ENCODE data around the gene FARS2. TPM values are rescaled to one million over a fixed set of nuclear protein-coding genes. Genes with fewer than 3 reads are reported as not detected.

FARS2 gene
- polyA plus RNA-seq, 3 donors = 12.2 to 21.6 (median 17.7) TPM

DNA sequence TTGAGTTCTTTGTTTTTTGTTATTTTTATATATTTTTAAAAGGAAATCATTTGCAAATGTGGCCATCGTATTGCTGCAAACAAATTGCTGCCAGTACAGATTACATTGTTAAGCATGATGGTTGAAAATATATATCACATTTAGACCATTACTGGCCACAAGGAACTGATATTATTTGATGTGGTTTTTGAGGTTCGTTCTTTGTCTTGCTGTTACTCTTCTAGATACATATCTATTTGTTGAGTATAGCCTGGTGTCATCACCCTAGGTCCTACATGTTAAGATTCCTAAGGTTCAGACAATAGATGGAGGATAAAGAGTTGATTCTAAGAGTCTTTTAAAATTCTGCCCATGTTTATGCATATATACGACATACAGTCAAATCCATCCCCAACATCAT, 306.0 kb downstream of the FARS2 start:
- H3K4me1 Mint-ChIP-seq = no peaks in the 10 kb centered on the region
- peaks cover 0 to 11% of the 10 kb centered on the region in 2 donors for H3K9me3 ChIP-seq (replicated peaks in 1 of 2; ENCODE audit: control insufficient read depth in 1 of 2, insufficient read depth in 1 of 2, low read length in 2 of 2)
- H3K9me3 Mint-ChIP-seq = peaks cover 0 to 9% (median 5%) of the 10 kb centered on the region in 7 donors
- H3K79me2 ChIP-seq (ENCODE audit: insufficient read depth, low read length) = no peaks in the 10 kb centered on the region
- no peaks in the 10 kb centered on the region for H4K20me1 ChIP-seq (ENCODE audit: insufficient read depth, low read length)
- H3K36me3 Mint-ChIP-seq = peaks cover 0 to 3% of the 10 kb centered on the region in 2 donors
- H3K27ac Mint-ChIP-seq = no peak overlapping the region
- no peak overlapping the region for H2AFZ ChIP-seq (ENCODE audit: insufficient read depth, low read depth, low read length, poor library complexity, severe bottlenecking)
- no peak for DNase-seq
- TF ChIP-seq, protein P1, sequence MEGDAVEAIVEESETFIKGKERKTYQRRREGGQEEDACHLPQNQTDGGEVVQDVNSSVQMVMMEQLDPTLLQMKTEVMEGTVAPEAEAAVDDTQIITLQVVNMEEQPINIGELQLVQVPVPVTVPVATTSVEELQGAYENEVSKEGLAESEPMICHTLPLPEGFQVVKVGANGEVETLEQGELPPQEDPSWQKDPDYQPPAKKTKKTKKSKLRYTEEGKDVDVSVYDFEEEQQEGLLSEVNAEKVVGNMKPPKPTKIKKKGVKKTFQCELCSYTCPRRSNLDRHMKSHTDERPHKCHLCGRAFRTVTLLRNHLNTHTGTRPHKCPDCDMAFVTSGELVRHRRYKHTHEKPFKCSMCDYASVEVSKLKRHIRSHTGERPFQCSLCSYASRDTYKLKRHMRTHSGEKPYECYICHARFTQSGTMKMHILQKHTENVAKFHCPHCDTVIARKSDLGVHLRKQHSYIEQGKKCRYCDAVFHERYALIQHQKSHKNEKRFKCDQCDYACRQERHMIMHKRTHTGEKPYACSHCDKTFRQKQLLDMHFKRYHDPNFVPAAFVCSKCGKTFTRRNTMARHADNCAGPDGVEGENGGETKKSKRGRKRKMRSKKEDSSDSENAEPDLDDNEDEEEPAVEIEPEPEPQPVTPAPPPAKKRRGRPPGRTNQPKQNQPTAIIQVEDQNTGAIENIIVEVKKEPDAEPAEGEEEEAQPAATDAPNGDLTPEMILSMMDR (IDR thresholded peaks at IDR 0.05) = no peak
- H3K4me1 ChIP-seq (ENCODE audit: control insufficient read depth in 1 of 2, insufficient read depth in 2 of 2, low read length in 2 of 2) = no peaks in the 10 kb centered on the region
- H3K27me3 ChIP-seq (ENCODE audit: control insufficient read depth in 2 of 2, insufficient read depth in 2 of 2, low read length in 2 of 2) = no peaks in the 10 kb centered on the region
- H3K27ac ChIP-seq (ENCODE audit: low read depth in 1 of 2, low read length in 2 of 2) = no peak overlapping the region
- no peak overlapping the region for H3K4me2 ChIP-seq (replicated peaks; ENCODE audit: extremely low read depth, low read length, poor library complexity, severe bottlenecking)
- H3K27me3 Mint-ChIP-seq (ENCODE audit: low read depth in 3 of 3) = peaks cover 0 to 3% (median 0%) of the 10 kb centered on the region in 3 donors
- no peak overlapping the region for H3K4me3 ChIP-seq (replicated peaks in 1 of 3; ENCODE audit: low read depth in 2 of 3, low read length in 3 of 3)
- no peak overlapping the region for H3K9ac ChIP-seq (ENCODE audit: insufficient read depth, low read length, poor library complexity, severe bottlenecking)
- no peaks in the 10 kb centered on the region for H3K36me3 ChIP-seq (replicated peaks in 1 of 2; ENCODE audit: control insufficient read depth in 1 of 2, insufficient read depth in 2 of 2, low read length in 2 of 2)
- no peak overlapping the region for H3K4me3 Mint-ChIP-seq
- intact Hi-C loops (cut with micrococcal nuclease) = no loop called here
- WGBS (ENCODE audit: insufficient coverage) = no CpG with 5 or more reads among the region's 3 CpGs

DNA sequence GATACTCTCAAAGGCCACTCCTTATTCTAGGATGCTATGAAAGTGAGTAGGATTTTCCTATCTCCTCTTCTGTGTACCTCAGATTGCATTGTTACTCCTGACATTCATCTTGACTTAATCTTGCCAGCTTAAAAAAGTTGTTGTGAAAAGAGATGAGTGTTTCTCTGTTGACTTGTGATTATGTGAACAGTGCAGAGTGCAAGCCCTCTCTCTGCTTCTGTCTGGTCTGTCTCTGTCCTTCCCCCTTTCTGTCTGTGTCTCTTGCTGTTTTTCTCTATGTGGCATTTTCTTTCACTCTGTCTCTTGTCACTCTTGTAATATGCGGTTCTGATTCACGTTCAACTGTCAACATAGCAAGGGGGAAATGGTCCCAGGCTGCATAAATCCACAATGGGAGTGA, 306.6 kb downstream of the FARS2 start:
- peaks cover 0 to 3% (median 2%) of the 10 kb centered on the region in 3 donors for H3K27me3 Mint-ChIP-seq (ENCODE audit: low read depth in 3 of 3)
- H3K9ac ChIP-seq (ENCODE audit: insufficient read depth, low read length, poor library complexity, severe bottlenecking) = no peak overlapping the region
- peaks cover under 1 to 10% (median 4%) of the 10 kb centered on the region in 7 donors for H3K9me3 Mint-ChIP-seq
- whole genome bisulfite sequencing (ENCODE audit: insufficient coverage) = no CpG with 5 or more reads among the region's 2 CpGs
- H3K27ac Mint-ChIP-seq = no peak overlapping the region
- no peak overlapping the region for H3K4me3 Mint-ChIP-seq
- peaks cover 0 to 3% of the 10 kb centered on the region in 2 donors for H3K36me3 Mint-ChIP-seq
- H3K27me3 ChIP-seq (ENCODE audit: control insufficient read depth in 2 of 2, insufficient read depth in 2 of 2, low read length in 2 of 2) = no peaks in the 10 kb centered on the region
- no peaks in the 10 kb centered on the region for H3K79me2 ChIP-seq (ENCODE audit: insufficient read depth, low read length)
- no peak for DNase-seq
- H3K4me1 Mint-ChIP-seq = no peaks in the 10 kb centered on the region
- TF ChIP-seq, protein P1 (IDR thresholded peaks at IDR 0.05) = no peak
- no peak overlapping the region for H3K27ac ChIP-seq (ENCODE audit: low read depth in 1 of 2, low read length in 2 of 2)
- peaks cover 0 to 11% of the 10 kb centered on the region in 2 donors for H3K9me3 ChIP-seq (replicated peaks in 1 of 2; ENCODE audit: control insufficient read depth in 1 of 2, insufficient read depth in 1 of 2, low read length in 2 of 2)
- no peaks in the 10 kb centered on the region for H3K36me3 ChIP-seq (replicated peaks in 1 of 2; ENCODE audit: control insufficient read depth in 1 of 2, insufficient read depth in 2 of 2, low read length in 2 of 2)
- H3K4me1 ChIP-seq (ENCODE audit: control insufficient read depth in 1 of 2, insufficient read depth in 2 of 2, low read length in 2 of 2) = no peaks in the 10 kb centered on the region
- H3K4me3 ChIP-seq (replicated peaks in 1 of 3; ENCODE audit: low read depth in 2 of 3, low read length in 3 of 3) = no peak overlapping the region
- H4K20me1 ChIP-seq (ENCODE audit: insufficient read depth, low read length) = no peaks in the 10 kb centered on the region
- no peak overlapping the region for H3K4me2 ChIP-seq (replicated peaks; ENCODE audit: extremely low read depth, low read length, poor library complexity, severe bottlenecking)
- intact Hi-C loops (cut with micrococcal nuclease) = no loop called here
- H2AFZ ChIP-seq (ENCODE audit: insufficient read depth, low read depth, low read length, poor library complexity, severe bottlenecking) = no peak overlapping the region

All from CD14-positive monocyte (primary cell).